Mesodermal cell (in vitro differentiated cells): Measurements from ENCODE around the gene KRT74.
"Not testable (repeated sequence)": the region's sequence is repeated elsewhere in the genome, so short reads cannot be mapped to it uniquely, and the experiment has no call there.

Experiments used
- H3K27ac ChIP-seq: 2 replicates; pipeline ENCODE4 v1.7.0; 2013; ENCODE audit warnings: mild to moderate bottlenecking, low read depth, low read length, moderate library complexity; ENCODE audit not compliant: severe bottlenecking
- H3K36me3 ChIP-seq: 2 replicates; pipeline ENCODE4 v1.7.1; 2013; ENCODE audit warnings: mild to moderate bottlenecking, low read length, moderate library complexity; ENCODE audit not compliant: control insufficient read depth, insufficient read depth
- H3K4me1 ChIP-seq: one replicate; pipeline ENCODE4 v1.7.1; 2013; ENCODE audit warnings: mild to moderate bottlenecking, low read length; ENCODE audit not compliant: insufficient read depth, control insufficient read depth, poor library complexity, severe bottlenecking
- H3K4me3 ChIP-seq: 2 replicates; pipeline ENCODE4 v1.7.0; 2013; ENCODE audit warnings: low read length, control low read depth, mild to moderate bottlenecking; ENCODE audit not compliant: insufficient read depth, poor library complexity, severe bottlenecking; ENCODE audit errors: extremely low read depth
- H3K9me3 ChIP-seq: 2 replicates; pipeline ENCODE4 v1.7.1; 2013; ENCODE audit warnings: mild to moderate bottlenecking, low read length, moderate library complexity; ENCODE audit not compliant: control insufficient read depth
- WGBS, 2 experiments: methylation state at CpG; one replicate each; pipeline ENCODE4 v1.1.5; 2013; ENCODE audit warnings: missing lambda C conversion rate in 2 of 2; ENCODE audit not compliant: insufficient coverage in 2 of 2; 5-methylcytosine and 5-hydroxymethylcytosine counted together

The KRT74 gene

DNA sequence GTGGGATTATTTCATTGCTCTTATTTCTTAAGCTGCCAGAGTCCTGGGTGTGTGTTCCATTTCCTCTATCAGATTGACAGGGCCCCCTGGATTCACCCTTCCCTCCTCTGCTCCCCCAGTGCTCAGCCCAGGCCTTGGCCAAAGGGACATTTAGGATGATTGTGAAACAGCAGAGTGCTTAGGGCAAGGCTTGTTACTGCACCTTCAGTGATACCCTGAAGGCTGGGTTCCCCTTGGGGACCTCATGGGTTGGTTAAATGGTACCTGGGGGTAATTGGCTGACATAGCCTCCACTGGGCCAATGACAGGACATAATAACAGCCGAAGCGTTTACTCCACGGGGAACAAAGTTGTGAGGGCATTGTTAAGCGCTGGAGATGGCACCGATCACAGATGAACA is 28.9 kb upstream of the KRT74 start:
- Histone ChIP-seq H3K27ac (no peak overlapping the region), H3K36me3 (no peaks in the 10 kb centered on the region), H3K4me3 (no peak overlapping the region), H3K9me3 (no peaks in the 10 kb centered on the region), H3K4me1 (no peaks in the 10 kb centered on the region)
- 90 to 91% methylated on average over 3 to 5 of the region's 5 CpGs for WGBS, 2 experiments

DNA sequence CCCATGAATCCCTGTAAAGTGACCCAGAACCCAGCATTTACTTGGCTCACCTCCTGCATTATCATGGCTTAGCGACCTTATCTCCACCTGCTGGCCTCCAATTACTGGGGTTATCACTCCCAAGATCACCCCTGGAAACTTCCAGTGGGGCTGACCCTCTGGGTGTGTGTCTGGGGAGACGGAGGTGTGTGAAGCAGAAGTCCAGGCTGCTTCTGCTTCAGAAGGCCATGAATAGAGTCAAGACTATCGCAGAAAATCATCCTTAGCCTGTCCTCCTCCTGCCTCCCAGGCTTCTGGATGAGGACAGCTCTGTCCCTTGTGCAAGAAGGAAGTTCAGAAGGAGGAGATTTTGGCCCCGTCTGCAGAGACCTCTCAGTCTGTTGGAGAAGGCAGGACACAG is 28.0 kb upstream of the KRT74 start:
- no peak overlapping the region for H3K4me3 ChIP-seq
- no peaks in the 10 kb centered on the region for H3K4me1 ChIP-seq
- no peaks in the 10 kb centered on the region for H3K36me3 ChIP-seq
- 67 to 91% methylated on average over 1 of the region's 4 CpGs for WGBS, 2 experiments
- H3K9me3 ChIP-seq = no peaks in the 10 kb centered on the region
- no peak overlapping the region for H3K27ac ChIP-seq

DNA sequence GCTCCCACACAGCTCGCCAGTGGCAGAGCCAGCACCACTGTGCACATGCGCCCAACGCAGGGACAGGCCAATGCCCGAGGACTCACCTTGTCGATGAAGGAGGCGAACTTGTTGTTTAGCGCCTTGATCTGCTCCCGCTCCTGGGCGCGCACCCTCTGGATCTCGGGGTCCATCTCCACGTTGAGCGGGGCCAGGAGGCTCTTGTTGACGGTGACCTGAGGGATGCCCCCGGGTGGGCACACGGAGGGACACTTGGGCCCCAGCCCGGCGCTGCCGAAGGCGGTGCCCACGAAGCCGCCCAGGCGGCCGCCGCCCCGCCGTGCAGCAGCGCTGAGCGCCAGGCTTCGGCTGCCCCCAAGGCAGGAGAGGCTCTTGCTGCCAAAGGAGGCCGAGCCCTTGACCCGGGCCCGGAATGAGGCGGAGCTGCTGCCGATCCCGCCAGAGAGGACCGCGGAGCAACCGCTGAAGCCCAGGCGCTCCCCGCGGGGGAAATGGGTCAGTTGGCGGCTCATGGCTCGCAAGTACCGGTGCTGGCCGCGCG is 27.4 kb upstream of the KRT74 start, which contains the start of gene KRT72:
KRT72 (minus strand) TSS at position 523 of the 541 bp plus-strand sequence; CDS start at position 512, 11 bp downstream.
- 90 to 94% methylated on average over 45 to 48 of the region's 48 CpGs for whole genome bisulfite sequencing, 2 experiments
- Histone ChIP-seq H3K27ac (no peak within 1 kb of the TSS), H3K9me3 (no peaks in the 10 kb centered on the region), H3K36me3 (no peaks in the 10 kb centered on the region), H3K4me1 (no peaks in the 10 kb centered on the region), H3K4me3 (no peak within 1 kb of the TSS)

DNA sequence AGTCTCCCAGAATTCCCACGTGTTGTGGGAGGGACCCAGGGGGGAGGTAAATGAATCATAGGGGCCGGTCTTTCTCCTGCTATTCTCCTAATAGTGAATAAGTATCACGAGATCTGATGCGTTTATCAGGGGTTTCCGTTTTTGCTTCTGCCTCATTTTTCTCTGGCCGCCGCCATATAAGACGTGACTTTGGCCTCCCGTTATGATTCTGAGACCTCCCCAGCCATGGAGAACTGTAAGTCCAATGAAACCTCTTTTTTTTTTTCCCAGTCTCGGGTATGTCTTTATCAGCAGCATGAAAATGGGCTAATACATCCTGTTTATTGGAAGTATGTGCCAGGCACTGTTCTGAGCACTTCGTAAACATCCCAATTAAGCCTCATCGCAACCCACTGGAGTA is 26.8 kb upstream of the KRT74 start:
- 85 to 98% methylated on average over 8 to 11 of the region's 12 CpGs for WGBS, 2 experiments
- H3K4me1 ChIP-seq = no peaks in the 10 kb centered on the region
- no peaks in the 10 kb centered on the region for H3K36me3 ChIP-seq
- no peak overlapping the region for H3K4me3 ChIP-seq
- no peak overlapping the region for H3K27ac ChIP-seq
- H3K9me3 ChIP-seq = no peaks in the 10 kb centered on the region

DNA sequence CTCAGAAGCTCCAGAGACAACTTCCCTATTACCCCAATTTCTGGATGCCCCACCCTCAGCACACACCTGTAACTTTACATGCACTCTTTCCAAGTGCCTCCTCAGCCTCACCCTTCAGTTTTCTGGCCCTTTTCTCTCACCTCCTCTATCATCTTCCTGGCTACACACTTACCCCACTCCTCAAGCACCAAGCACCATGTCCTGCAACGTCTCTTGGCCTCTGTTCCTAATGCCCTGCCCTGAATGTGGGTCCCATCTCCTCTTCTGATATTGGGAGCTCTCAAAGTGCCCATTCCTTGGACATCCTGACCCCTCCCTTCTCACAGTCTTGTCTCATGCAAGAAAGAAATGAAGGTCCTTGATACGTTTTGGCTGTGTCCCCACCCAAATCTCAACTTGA is 26.4 kb upstream of the KRT74 start:
- H3K9me3 ChIP-seq = no peaks in the 10 kb centered on the region
- no peaks in the 10 kb centered on the region for H3K4me1 ChIP-seq
- H3K4me3 ChIP-seq = no peak overlapping the region
- no peaks in the 10 kb centered on the region for H3K36me3 ChIP-seq
- H3K27ac ChIP-seq = no peak overlapping the region
- 50 to 69% methylated on average over 1 of the region's 2 CpGs for WGBS, 2 experiments

DNA sequence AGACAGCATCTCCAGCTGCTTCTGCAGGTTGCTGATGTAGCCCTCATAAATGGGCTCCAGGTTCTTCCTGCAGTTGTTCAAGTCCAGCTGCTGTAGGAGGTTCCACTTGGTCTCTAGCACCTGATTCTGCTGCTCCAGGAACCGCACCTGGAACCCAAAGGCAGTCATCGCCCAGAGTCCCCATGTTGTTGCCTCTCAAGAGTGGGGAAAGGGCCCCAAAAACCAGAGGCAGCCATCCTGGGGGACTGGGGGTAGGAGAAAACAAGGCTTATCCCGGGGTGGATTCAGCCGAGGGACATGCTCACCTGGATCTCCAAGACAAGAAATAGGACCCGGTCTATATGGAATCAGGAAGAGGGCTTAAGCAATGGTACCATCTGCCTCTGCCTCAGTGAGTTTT is 25.3 kb upstream of the KRT74 start:
- Histone ChIP-seq H3K27ac (no peak overlapping the region), H3K4me3 (no peak overlapping the region), H3K36me3 (no peaks in the 10 kb centered on the region), H3K9me3 (no peaks in the 10 kb centered on the region), H3K4me1 (no peaks in the 10 kb centered on the region)
- WGBS, 2 experiments = 85 to 89% methylated on average over 5 of the region's 5 CpGs

DNA sequence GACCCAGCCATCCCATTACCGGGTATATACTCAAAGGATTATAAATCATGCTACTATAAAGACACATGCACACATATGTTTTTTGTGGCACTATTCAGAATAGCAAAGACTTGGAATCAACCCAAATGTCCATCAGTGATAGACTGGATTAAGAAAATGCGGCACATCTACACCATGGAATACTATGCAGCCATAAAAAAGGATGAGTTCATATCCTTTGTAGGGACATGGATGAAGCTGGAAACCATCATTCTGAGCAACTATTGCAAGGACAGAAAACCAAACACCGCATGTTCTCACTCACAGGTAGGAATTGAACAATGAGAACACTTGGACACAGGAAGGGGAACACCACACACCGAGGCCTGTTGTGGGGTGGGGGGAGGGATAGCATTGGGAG is 20.6 kb upstream of the KRT74 start:
- H3K27ac ChIP-seq, H3K9me3 ChIP-seq, H3K4me3 ChIP-seq, H3K4me1 ChIP-seq, H3K36me3 ChIP-seq: not testable (repeated sequence)
- WGBS, 2 experiments = 100% methylated on average over 1 of the region's 4 CpGs; no CpG with 5 or more reads in 1 of the 2 experiments

DNA sequence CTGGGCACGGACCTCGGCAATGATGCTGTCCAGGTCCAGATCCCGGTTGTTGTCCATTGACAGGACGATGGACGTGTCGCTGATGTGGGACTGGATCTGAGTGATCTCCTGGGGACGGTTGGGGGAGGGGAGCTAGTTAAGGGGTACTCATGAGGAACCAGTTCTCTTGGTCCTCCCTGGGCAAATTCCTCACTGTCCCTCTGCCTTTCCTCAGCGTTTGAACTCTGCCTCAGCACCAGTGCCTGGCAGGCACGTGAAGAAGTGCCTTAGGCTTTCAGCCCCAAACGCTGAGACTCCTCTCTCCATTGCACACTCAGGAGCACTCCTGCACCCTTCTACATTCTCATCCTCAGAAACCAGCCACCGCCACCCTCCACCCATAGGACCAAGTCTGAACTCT is 17.9 kb upstream of the KRT74 start:
- H3K4me1 ChIP-seq = no peaks in the 10 kb centered on the region
- no peak overlapping the region for H3K4me3 ChIP-seq
- 86 to 88% methylated on average over 6 to 9 of the region's 11 CpGs for WGBS, 2 experiments
- no peak overlapping the region for H3K27ac ChIP-seq
- peaks cover 4% of the 10 kb centered on the region for H3K9me3 ChIP-seq
- H3K36me3 ChIP-seq = no peaks in the 10 kb centered on the region

DNA sequence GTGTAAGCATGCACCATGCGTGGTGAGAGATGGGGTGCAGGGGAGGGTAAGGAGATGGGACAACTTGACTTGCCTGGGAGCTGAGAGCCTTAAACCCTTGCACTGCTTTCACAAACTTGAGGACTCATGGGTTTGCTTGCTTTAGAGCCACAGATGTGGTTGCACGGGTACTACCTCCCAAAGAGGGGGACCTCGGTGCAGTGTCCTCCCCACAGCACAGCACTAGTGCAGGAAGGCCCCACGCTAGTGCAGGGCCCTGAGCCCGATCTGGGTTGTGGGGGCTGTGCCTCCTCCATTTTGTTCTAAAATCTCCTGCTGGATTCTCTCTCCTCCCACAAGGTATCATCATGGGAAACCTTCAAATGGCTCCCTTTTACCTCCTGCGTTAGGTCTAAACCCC is 16.4 kb upstream of the KRT74 start:
- WGBS, 2 experiments = 81 to 85% methylated on average over 5 to 6 of the region's 6 CpGs
- no peaks in the 10 kb centered on the region for H3K36me3 ChIP-seq
- H3K27ac ChIP-seq = no peak overlapping the region
- no peaks in the 10 kb centered on the region for H3K4me1 ChIP-seq
- no peak overlapping the region for H3K4me3 ChIP-seq
- peaks cover 4% of the 10 kb centered on the region for H3K9me3 ChIP-seq

DNA sequence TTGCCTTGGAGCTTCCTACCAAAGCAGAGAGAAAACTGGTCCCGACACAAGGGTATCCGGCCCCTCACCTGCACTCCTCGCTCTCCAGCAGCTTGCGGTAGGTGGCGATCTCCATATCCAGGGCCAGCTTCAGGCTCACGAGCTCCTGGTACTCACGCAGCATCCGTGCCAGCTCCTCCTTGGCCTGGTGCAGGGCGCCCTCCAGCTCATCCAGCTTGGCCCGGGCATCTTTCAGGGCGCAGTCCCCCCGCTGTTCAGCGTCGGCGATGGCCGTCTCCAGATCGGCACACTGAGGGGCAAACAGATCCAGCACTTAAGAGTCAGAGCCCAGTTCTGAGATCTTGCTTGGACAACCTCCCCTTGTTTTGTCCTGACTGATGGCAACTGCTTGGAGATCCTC is 13.9 kb upstream of the KRT74 start:
- no peaks in the 10 kb centered on the region for H3K4me1 ChIP-seq
- no peak overlapping the region for H3K4me3 ChIP-seq
- H3K9me3 ChIP-seq = peaks cover 4% of the 10 kb centered on the region
- H3K36me3 ChIP-seq = no peaks in the 10 kb centered on the region
- WGBS, 2 experiments = 84 to 86% methylated on average over 14 to 17 of the region's 17 CpGs
- H3K27ac ChIP-seq = no peak overlapping the region

DNA sequence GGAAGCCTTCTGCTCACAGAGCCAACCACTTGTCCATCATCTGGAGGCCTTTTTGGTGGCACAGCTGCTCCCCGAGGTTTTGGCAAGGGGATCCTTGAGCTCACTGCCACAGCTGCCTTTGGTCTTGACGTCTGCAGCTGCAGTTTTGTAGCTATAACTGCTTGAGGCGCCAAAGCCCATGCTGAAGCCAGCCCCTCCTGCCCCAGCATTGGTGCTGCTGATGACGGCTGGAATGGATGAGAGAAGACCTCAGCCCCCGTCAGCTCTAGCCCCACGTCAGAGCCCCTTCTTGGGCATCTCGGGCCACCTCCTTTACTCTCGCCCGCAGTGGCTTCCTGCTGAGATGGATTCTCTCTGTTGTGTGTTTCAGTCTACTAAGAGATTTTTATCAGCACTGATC is 12.3 kb upstream of the KRT74 start:
- H3K27ac ChIP-seq = no peak overlapping the region
- H3K36me3 ChIP-seq = no peaks in the 10 kb centered on the region
- H3K4me1 ChIP-seq = no peaks in the 10 kb centered on the region
- H3K4me3 ChIP-seq = no peak overlapping the region
- 68 to 70% methylated on average over 5 of the region's 9 CpGs for WGBS, 2 experiments
- peaks cover 4% of the 10 kb centered on the region for H3K9me3 ChIP-seq
